Trophoblast cell (in vitro differentiated cells and primary cell): Measurements from ENCODE around the gene IFNAR1.

Experiments used
- DNase-seq, 2 donors: peaks; one replicate each; pipeline ENCODE4 v3.0.0-alpha.2; 2016
- H2AFZ ChIP-seq: 2 replicates; pipeline ENCODE4 v1.6.1; 2013; ENCODE audit warnings: low read length, moderate library complexity, mild to moderate bottlenecking; ENCODE audit not compliant: insufficient read depth, poor library complexity
- H2AK5ac ChIP-seq: 2 replicates; pipeline ENCODE4 v1.6.1; 2013; ENCODE audit warnings: mild to moderate bottlenecking, low read length
- H2BK120ac ChIP-seq: 2 replicates; pipeline ENCODE4 v1.6.1; 2013; ENCODE audit warnings: low read length, mild to moderate bottlenecking, moderate library complexity; ENCODE audit not compliant: insufficient read depth, poor library complexity
- H2BK12ac ChIP-seq: 2 replicates; pipeline ENCODE4 v1.6.1; 2013; ENCODE audit warnings: mild to moderate bottlenecking, low read length, moderate library complexity
- H2BK5ac ChIP-seq: 2 replicates; pipeline ENCODE4 v1.6.1; 2013; ENCODE audit warnings: low read length, low read depth, moderate library complexity, mild to moderate bottlenecking; ENCODE audit not compliant: poor library complexity
- H3K14ac ChIP-seq: 2 replicates; pipeline ENCODE4 v1.6.1; 2013; ENCODE audit warnings: mild to moderate bottlenecking, low read length
- H3K18ac ChIP-seq: 2 replicates; pipeline ENCODE4 v1.6.1; 2013; ENCODE audit warnings: mild to moderate bottlenecking, low read length
- H3K23ac ChIP-seq: 2 replicates; pipeline ENCODE4 v1.6.1; 2013; ENCODE audit warnings: low read length
- H3K27ac ChIP-seq: 2 replicates; pipeline ENCODE4 v1.5.1; 2013; ENCODE audit warnings: low read depth, mild to moderate bottlenecking, inconsistent platforms, low read length, moderate library complexity
- H3K27me3 ChIP-seq: 2 replicates; pipeline ENCODE4 v1.6.1; 2013; ENCODE audit warnings: inconsistent platforms, mild to moderate bottlenecking, low read length, moderate library complexity; ENCODE audit not compliant: insufficient read depth
- H3K36me3 ChIP-seq, 2 experiments: 1 replicate in 1 of 2; 2 replicates in 1 of 2; pipeline ENCODE4 v1.6.1; 2013; ENCODE audit warnings: low read length in 2 of 2, mild to moderate bottlenecking in 2 of 2, moderate library complexity in 1 of 2; ENCODE audit not compliant: insufficient read depth in 2 of 2, control insufficient read depth in 1 of 2
- H3K4ac ChIP-seq: 2 replicates; pipeline ENCODE4 v1.6.1; 2013; ENCODE audit warnings: low read depth, mild to moderate bottlenecking, low read length, moderate library complexity
- H3K4me1 ChIP-seq, 2 experiments: 1 replicate in 1 of 2; 2 replicates in 1 of 2; pipeline ENCODE4 v1.6.1; 2013; ENCODE audit warnings: low read length in 2 of 2, mild to moderate bottlenecking in 2 of 2, moderate library complexity in 1 of 2; ENCODE audit not compliant: insufficient read depth in 2 of 2, control insufficient read depth in 1 of 2
- H3K4me2 ChIP-seq: 2 replicates; pipeline ENCODE4 v1.6.1; 2013; ENCODE audit warnings: inconsistent platforms, mild to moderate bottlenecking, low read length, moderate library complexity
- H3K4me3 ChIP-seq: 2 replicates; pipeline ENCODE4 v1.5.1; 2013; ENCODE audit warnings: mild to moderate bottlenecking, low read depth, low read length, inconsistent platforms
- H3K79me1 ChIP-seq: one replicate; pipeline ENCODE4 v1.6.1; 2013; ENCODE audit warnings: low read length
- H3K79me2 ChIP-seq: 2 replicates; pipeline ENCODE4 v1.6.1; 2013; ENCODE audit warnings: low read length, mild to moderate bottlenecking; ENCODE audit not compliant: control insufficient read depth, insufficient read depth, poor library complexity
- H3K9ac ChIP-seq: 2 replicates; pipeline ENCODE4 v1.6.1; 2013; ENCODE audit warnings: mild to moderate bottlenecking, low read length
- H3K9me3 ChIP-seq: 2 replicates; pipeline ENCODE4 v1.6.1; 2013; ENCODE audit warnings: low read depth, mild to moderate bottlenecking, control low read depth, inconsistent platforms, low read length; ENCODE audit not compliant: insufficient read depth
- H4K12ac ChIP-seq: 2 replicates; pipeline ENCODE4 v1.6.1; 2013; ENCODE audit warnings: low read depth, mild to moderate bottlenecking, low read length, moderate library complexity
- H4K8ac ChIP-seq: 2 replicates; pipeline ENCODE4 v1.6.1; 2013; ENCODE audit warnings: low read depth, mild to moderate bottlenecking, low read length, moderate library complexity
- H4K91ac ChIP-seq: one replicate; pipeline ENCODE4 v1.6.1; 2013; ENCODE audit warnings: low read depth, mild to moderate bottlenecking, low read length, moderate library complexity
- WGBS: extraction: QIAGEN DNeasy Blood & Tissue Kit; methylation state at CpG from one replicate; pipeline ENCODE4 v1.1.7; 2013; ENCODE audit warnings: missing lambda C conversion rate; ENCODE audit not compliant: insufficient read length, insufficient coverage; ENCODE audit errors: extremely low coverage; 5-methylcytosine and 5-hydroxymethylcytosine counted together

IFNAR1 gene

GRCh38 chr21:33339918-33340317, 15.1 kb downstream of the IFNAR1 start:
- H2AFZ ChIP-seq = no peak overlapping the region
- no peaks in the 10 kb centered on the region for H3K9me3 ChIP-seq
- peaks cover 3 to 13% of the 10 kb centered on the region in 2 experiments for H3K36me3 ChIP-seq

GRCh38 chr21:33345751-33346238, 21.0 kb downstream of the IFNAR1 start:
- H2AK5ac ChIP-seq = no peak overlapping the region
- H3K9me3 ChIP-seq = no peaks in the 10 kb centered on the region
- H3K4me3 ChIP-seq = no peak overlapping the region
- no peak overlapping the region for H2AFZ ChIP-seq
- no peak for DNase-seq
- H3K4me2 ChIP-seq = no peak overlapping the region
- peaks cover 4 to 18% of the 10 kb centered on the region in 2 experiments for H3K36me3 ChIP-seq
- H3K4me1 ChIP-seq = no peaks in the 10 kb centered on the region
- WGBS = no CpG with 5 or more reads among the region's 5 CpGs
- no peak overlapping the region for H3K4ac ChIP-seq
- no peak overlapping the region for H2BK12ac ChIP-seq
- H3K14ac ChIP-seq = no peak overlapping the region
- no peaks in the 10 kb centered on the region for H3K79me1 ChIP-seq
- H3K27me3 ChIP-seq = no peaks in the 10 kb centered on the region
- H4K12ac ChIP-seq = no peak overlapping the region
- H4K91ac ChIP-seq = no peak overlapping the region
- H2BK120ac ChIP-seq = no peak overlapping the region
- no peak overlapping the region for H2BK5ac ChIP-seq
- H3K79me2 ChIP-seq = no peaks in the 10 kb centered on the region
- H3K23ac ChIP-seq = no peak overlapping the region
- no peak overlapping the region for H3K18ac ChIP-seq
- no peak overlapping the region for H3K9ac ChIP-seq
- H3K27ac ChIP-seq = no peak overlapping the region
- no peak overlapping the region for H4K8ac ChIP-seq

More at GRCh38 chr21:33339918-33340317, 15.1 kb downstream of the IFNAR1 start:
- no CpG with 5 or more reads among the region's 2 CpGs for WGBS
- no peak overlapping the region for H3K14ac ChIP-seq
- H3K4ac ChIP-seq = no peak overlapping the region
- H3K27ac ChIP-seq = no peak overlapping the region
- H4K8ac ChIP-seq = no peak overlapping the region
- H3K23ac ChIP-seq = no peak overlapping the region
- H3K4me3 ChIP-seq = no peak overlapping the region
- no peak overlapping the region for H2BK5ac ChIP-seq
- H3K79me2 ChIP-seq = no peaks in the 10 kb centered on the region
- H4K12ac ChIP-seq = no peak overlapping the region
- no peak overlapping the region for H4K91ac ChIP-seq
- H3K9ac ChIP-seq = no peak overlapping the region
- no peak overlapping the region for H2BK120ac ChIP-seq
- H3K4me1 ChIP-seq = no peaks in the 10 kb centered on the region
- no peak overlapping the region for H3K18ac ChIP-seq
- H2BK12ac ChIP-seq = no peak overlapping the region
- no peaks in the 10 kb centered on the region for H3K79me1 ChIP-seq
- H3K27me3 ChIP-seq = no peaks in the 10 kb centered on the region
- no peak overlapping the region for H2AK5ac ChIP-seq
- DNase-seq = no peak
- no peak overlapping the region for H3K4me2 ChIP-seq

GRCh38 chr21:33348706-33349105, 23.9 kb downstream of the IFNAR1 start:
- no peaks in the 10 kb centered on the region for H3K79me1 ChIP-seq
- no peak overlapping the region for H4K12ac ChIP-seq
- H3K4me3 ChIP-seq = no peak overlapping the region
- H3K14ac ChIP-seq = no peak overlapping the region
- no peaks in the 10 kb centered on the region for H3K4me1 ChIP-seq
- no CpG with 5 or more reads among the region's 3 CpGs for WGBS
- H3K18ac ChIP-seq = no peak overlapping the region
- H2BK5ac ChIP-seq = no peak overlapping the region
- H3K27me3 ChIP-seq = no peaks in the 10 kb centered on the region
- no peak overlapping the region for H3K4me2 ChIP-seq
- H3K9me3 ChIP-seq = no peaks in the 10 kb centered on the region
- no peak overlapping the region for H4K8ac ChIP-seq
- H2BK120ac ChIP-seq = no peak overlapping the region
- no peak overlapping the region for H3K4ac ChIP-seq
- no peak overlapping the region for H3K23ac ChIP-seq
- H2AFZ ChIP-seq = no peak overlapping the region
- no peaks in the 10 kb centered on the region for H3K79me2 ChIP-seq
- H3K27ac ChIP-seq = no peak overlapping the region
- no peak overlapping the region for H4K91ac ChIP-seq
- H3K36me3 ChIP-seq = peaks cover 2 to 12% of the 10 kb centered on the region in 2 experiments
- H2AK5ac ChIP-seq = no peak overlapping the region
- no peak for DNase-seq
- H2BK12ac ChIP-seq = no peak overlapping the region
- H3K9ac ChIP-seq = no peak overlapping the region

GRCh38 chr21:33350676-33351075, 25.9 kb downstream of the IFNAR1 start:
- Histone ChIP-seq H2BK120ac (no peak overlapping the region), H4K12ac (no peak overlapping the region), H3K9me3 (no peaks in the 10 kb centered on the region), H2BK12ac (no peak overlapping the region), H3K36me3 (peaks cover 2 to 11% of the 10 kb centered on the region in 2 experiments), H2AK5ac (no peak overlapping the region), H4K8ac (no peak overlapping the region), H4K91ac (no peak overlapping the region), H2AFZ (no peak overlapping the region), H3K79me2 (no peaks in the 10 kb centered on the region), H3K27me3 (no peaks in the 10 kb centered on the region), H3K9ac (no peak overlapping the region), H3K14ac (no peak overlapping the region), H3K79me1 (no peaks in the 10 kb centered on the region), H3K4me1 (no peaks in the 10 kb centered on the region), H3K4ac (no peak overlapping the region), H2BK5ac (no peak overlapping the region), H3K23ac (no peak overlapping the region), H3K4me2 (no peak overlapping the region), H3K27ac (no peak overlapping the region), H3K18ac (no peak overlapping the region), H3K4me3 (no peak overlapping the region)
- no peak for DNase-seq
- no CpG with 5 or more reads among the region's 3 CpGs for WGBS
